Ovary (tissue), 9 donors: ENCODE results near the gene OSBPL3. TPM values are rescaled to one million over a fixed set of nuclear protein-coding genes. Genes with fewer than 3 reads are reported as not detected.

ENCODE experiments used
- DNase-seq, 5 donors: peaks; one replicate each; pipeline ENCODE4 v3.0.0-alpha.2; 2019 to 2020
- H3K27ac ChIP-seq, 2 donors: fragments of 200-600 bp; one replicate each; pipeline versions ENCODE4 v1.5.1 to v1.8.0; 2019 to 2022
- H3K27me3 ChIP-seq: fragments of 200-600 bp; one replicate; pipeline ENCODE4 v1.8.0; 2022
- H3K36me3 ChIP-seq: fragments of 200-600 bp; sonication (generic); one replicate; pipeline ENCODE4 v1.5.1; 2019
- H3K4me1 ChIP-seq: one replicate; pipeline ENCODE4 v1.8.1; 2013; ENCODE audit warnings: mild to moderate bottlenecking, moderate library complexity; ENCODE audit not compliant: insufficient read depth
- H3K4me3 ChIP-seq: fragments of 200-600 bp; sonication (generic); one replicate; pipeline ENCODE4 v1.5.1; 2017
- H3K9me3 ChIP-seq, 2 donors: fragments of 200-600 bp in 1 of 2; sonication (generic) in 1 of 2; one replicate each; pipeline versions ENCODE4 v1.5.1 to v1.8.1; 2013 to 2019; ENCODE audit warnings: mild to moderate bottlenecking in 1 of 2, moderate library complexity in 1 of 2
- CTCF ChIP-seq, 3 donors: fragments of 450-650 bp in 2 of 3; fragments of 200-600 bp in 1 of 3; IDR thresholded peaks; one replicate each; pipeline versions ENCODE4 v1.5.1 to v1.8.0; 2016 to 2022; ENCODE audit warnings: antibody characterized with exemption in 3 of 3, mild to moderate bottlenecking in 1 of 3
- EP300 ChIP-seq: sonication (generic); formaldehyde crosslinking; IDR thresholded peaks from one replicate; pipeline ENCODE4 v1.6.1; 2017; ENCODE audit warnings: antibody characterized with exemption
- POLR2A ChIP-seq: fragments of 450-650 bp; IDR thresholded peaks from one replicate; pipeline ENCODE4 v1.6.1; 2017; ENCODE audit warnings: antibody characterized with exemption, mild to moderate bottlenecking, moderate library complexity
- WGBS, 3 donors: extraction: QIAGEN DNeasy Blood & Tissue Kit in 1 of 3; methylation state at CpG; one replicate each; pipeline versions ENCODE4 v1.1.5 to v1.1.7; 2013 to 2017; 5-methylcytosine and 5-hydroxymethylcytosine counted together
- intact Hi-C, 4 donors: fragments of 100-400 bp; cut with DNase I; formaldehyde crosslinking; loops; one replicate each; pipeline versions ENCODE4 v1.11.0 to v1.15.1; 2022 to 2023
- polyA plus RNA-seq, 2 donors: library from polyadenylated mRNA; stranded (reverse); fragments of 200-250 nt in 1 of 2; fragments of 350-450 nt in 1 of 2; fragmentation: Illumina TruSeq in 1 of 2; extraction: RNeasy Lipid Tissue Mini Kit (QIAGEN cat#74804) in 1 of 2; gene quantifications; one replicate each; pipeline ENCODE4 v1.2.3, GENCODE V29; 2013 to 2014
- total RNA-seq, 7 donors: library from RNA; depleted of rRNA in 2 of 7; stranded (reverse); fragments of >200 nt in 2 of 7; fragmentation: NEBNext Ultra II Directional in 3 of 7; extraction: Animal tissue kit (Norgen Biotek cat#: 25700) in 3 of 7; gene quantifications; one replicate each; pipeline versions ENCODE4 v1.1.0 to v1.2.4, GENCODE V29; 2016 to 2023
- donor health status: DM: no; HTN: no; CAD: no; lungs with moderate emphysema.
- donor health status: DM: no; HTN: no; CAD: no.
- donor health status: Bipolar disorder and iron deficiency.
- donor health status: DM: yes; HTN: yes; CAD: no.
- donor health status: DM: no; HTN: no; CAD: no.
- donor health status: DM: yes; HTN: yes; CAD: no.

Gene OSBPL3
- total and polyA plus RNA-seq, 9 donors = 6.0 to 29.1 (median 13.1) TPM

- intact Hi-C loops = no loop called here
Measured at GRCh38 chr7:24974026-24974832, 5.7 kb downstream of the OSBPL3 start.

GRCh38 chr7:24972991-24973390 lies 7.0 kb downstream of the OSBPL3 start:
- Histone ChIP-seq H3K27me3 (no peaks in the 10 kb centered on the region), H3K27ac (no peak overlapping the region), H3K36me3 (no peaks in the 10 kb centered on the region), H3K4me3 (no peak overlapping the region), H3K4me1 (no peaks in the 10 kb centered on the region), H3K9me3 (no peaks in the 10 kb centered on the region)
- intact Hi-C loops = no loop called here
- TF ChIP-seq POLR2A = no peak
- TF ChIP-seq CTCF (IDR thresholded peaks at IDR 0.05) = no peak
- TF ChIP-seq EP300 = no peak
- DNase-seq = no peak

More at GRCh38 chr7:24974026-24974832, 5.7 kb downstream of the OSBPL3 start:
- Histone ChIP-seq H3K9me3 (no peaks in the 10 kb centered on the region), H3K27ac (no peak overlapping the region), H3K36me3 (no peaks in the 10 kb centered on the region), H3K4me3 (no peak overlapping the region), H3K4me1 (peaks cover 3% of the 10 kb centered on the region), H3K27me3 (no peaks in the 10 kb centered on the region)
- TF ChIP-seq EP300 (no peak), POLR2A (no peak), CTCF (IDR thresholded peaks at IDR 0.05) (no peak)
- WGBS, 3 donors = 76 to 82% (median 80%) methylated on average over 15 of the region's 15 CpGs
- no peak for DNase-seq

GRCh38 chr7:24972166-24972477 lies 7.9 kb downstream of the OSBPL3 start:
- Histone ChIP-seq H3K4me1 (no peaks in the 10 kb centered on the region), H3K9me3 (no peaks in the 10 kb centered on the region), H3K4me3 (no peak overlapping the region), H3K27me3 (no peaks in the 10 kb centered on the region), H3K27ac (no peak overlapping the region), H3K36me3 (no peaks in the 10 kb centered on the region)
- no peak for DNase-seq
- TF ChIP-seq EP300 (no peak), CTCF (IDR thresholded peaks at IDR 0.05) (no peak), POLR2A (no peak)
- WGBS, 3 donors = 92 to 97% (median 94%) methylated on average over 1 of the region's 1 CpG
- intact Hi-C loops = no loop called here

- TF ChIP-seq EP300 (no peak), CTCF (IDR thresholded peaks at IDR 0.05) (no peak), POLR2A (no peak)
- Histone ChIP-seq H3K36me3 (no peaks in the 10 kb centered on the region), H3K4me1 (no peaks in the 10 kb centered on the region), H3K27me3 (no peaks in the 10 kb centered on the region), H3K9me3 (no peaks in the 10 kb centered on the region), H3K4me3 (no peak overlapping the region), H3K27ac (no peak overlapping the region)
- intact Hi-C loops = no loop called here
- DNase-seq = no peak
- WGBS, 3 donors = 80 to 87% (median 84%) methylated on average over 9 of the region's 9 CpGs
Measured at GRCh38 chr7:24971333-24972165, 8.4 kb downstream of the OSBPL3 start.
